Stimulated activated naive CD4-positive, alpha-beta T cell treated with Interleukin-2 at 50 U/mL for 16 hours (primary cell): Measurements from ENCODE around the gene ADGRD1.
"Not testable (repeated sequence)": the region's sequence is repeated elsewhere in the genome, so short reads cannot be mapped to it uniquely, and the experiment has no call there.

Source experiments
- DNase-seq: peaks from one replicate; lab custom pipeline; 2025; lab: John Stamatoyannopoulos, UW

The ADGRD1 gene

GRCh38 chr12:131119936-131120335 lies 166.2 kb downstream of the ADGRD1 start:
- no peak for DNase-seq

DNA sequence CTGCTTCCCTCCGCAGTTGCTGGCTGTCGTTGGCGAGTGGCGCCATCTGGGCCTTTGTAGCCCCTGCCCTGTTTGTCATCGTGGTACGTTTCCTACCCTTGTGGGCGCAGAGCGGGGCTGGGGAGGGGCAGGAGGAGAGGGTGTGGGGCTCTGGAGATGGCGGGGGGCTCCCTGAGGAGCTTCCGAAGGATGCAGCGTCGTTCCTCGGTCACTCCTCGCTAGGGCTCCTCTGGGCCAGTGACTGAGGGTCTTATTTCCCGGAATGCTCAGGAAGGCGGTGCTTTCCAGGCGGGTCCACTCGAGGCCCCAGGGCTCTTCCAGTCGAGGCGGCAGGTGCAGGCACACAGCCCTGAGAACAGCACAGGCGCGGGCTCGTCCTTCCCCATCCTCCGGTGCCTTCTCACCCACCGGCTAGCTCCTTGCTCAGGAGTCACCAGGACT lies 167.1 kb downstream of the ADGRD1 start:
- no peak for DNase-seq

- DNase-seq: no peak
These were observed 168.1 kb downstream of the ADGRD1 start for GRCh38 chr12:131121705-131122405.

DNA sequence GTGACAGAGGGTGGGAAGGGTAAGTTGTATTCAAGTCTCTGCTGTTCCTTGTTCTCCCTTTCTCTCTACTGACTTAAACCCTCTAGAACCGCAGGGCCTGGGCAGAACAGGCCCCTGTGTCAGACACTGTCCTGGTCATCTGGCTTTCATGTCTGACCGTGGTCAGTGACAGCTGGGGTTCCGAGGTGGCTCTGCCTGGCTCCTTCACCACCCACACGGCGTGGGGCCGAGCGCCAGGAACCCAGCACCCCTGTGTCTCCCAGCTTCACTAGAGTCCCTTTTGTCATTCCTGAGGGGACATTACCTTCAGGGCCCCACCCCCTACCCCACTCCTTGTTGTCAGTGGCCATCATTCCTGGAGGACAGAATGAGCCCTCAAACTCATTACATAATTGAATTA lies 168.9 kb downstream of the ADGRD1 start:
- DNase-seq: no peak

DNA sequence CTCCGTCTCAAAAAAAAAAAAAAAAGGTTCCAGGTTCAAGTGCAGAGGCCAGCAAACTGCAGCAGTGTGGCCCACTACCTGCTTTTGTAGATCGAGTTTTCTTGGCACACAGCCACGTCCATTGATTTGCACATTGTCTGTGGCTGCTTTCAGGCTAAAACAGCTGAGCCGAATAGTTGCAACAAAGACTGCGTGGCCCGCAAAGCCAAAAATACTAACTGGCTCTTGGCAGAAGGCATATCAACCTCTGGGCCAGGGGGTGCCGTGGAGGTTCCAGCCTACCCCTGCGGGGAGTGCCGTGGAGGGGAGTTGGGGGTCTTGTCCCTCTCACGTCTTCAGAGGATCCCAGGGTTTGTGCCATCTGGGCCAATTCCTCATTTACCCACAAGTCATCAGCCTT lies 170.1 kb downstream of the ADGRD1 start:
- DNase-seq: no peak

DNA sequence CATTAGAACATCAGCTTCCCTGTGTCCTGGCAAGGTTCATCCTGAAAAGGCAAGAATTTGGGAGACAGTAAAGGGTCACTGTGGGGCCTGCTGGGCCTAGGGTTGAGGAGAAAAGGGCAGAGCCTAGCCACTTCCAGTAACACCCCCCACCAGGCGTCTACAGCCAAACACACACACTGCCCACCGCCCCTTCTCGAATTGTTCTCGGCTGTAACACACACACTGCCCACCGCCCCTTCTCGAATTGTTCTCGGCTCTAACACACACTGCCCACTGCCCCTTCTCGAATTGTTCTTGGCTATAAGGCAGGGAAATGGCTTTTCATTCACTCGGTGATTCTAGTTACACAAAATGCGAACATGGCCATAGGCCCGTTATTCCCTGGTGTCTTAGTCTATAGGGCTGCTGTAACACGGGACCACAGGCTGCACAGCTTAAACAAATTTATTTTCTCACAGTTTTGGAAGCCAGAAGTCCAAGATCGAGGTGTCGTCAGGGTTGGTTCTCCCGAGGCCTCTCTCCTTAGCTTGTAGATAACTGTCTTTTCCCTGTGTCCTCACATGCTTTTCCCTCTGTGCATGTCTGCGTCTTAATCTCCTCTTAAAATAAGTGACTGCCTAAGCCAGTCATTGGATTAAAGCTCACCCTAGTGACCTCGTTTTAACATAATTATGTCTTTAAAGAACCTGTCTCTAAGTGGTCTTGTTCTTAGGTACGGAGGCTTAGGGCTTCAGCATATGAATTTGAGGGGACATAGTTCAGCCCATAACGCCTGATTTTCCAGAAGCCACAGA lies 171.0 kb downstream of the ADGRD1 start:
- DNase-seq: no peak

- no peak for DNase-seq
These were observed 173.0 kb downstream of the ADGRD1 start for GRCh38 chr12:131126662-131127173.

GRCh38 chr12:131128556-131128955 lies 174.8 kb downstream of the ADGRD1 start:
- DNase-seq: no peak

DNA sequence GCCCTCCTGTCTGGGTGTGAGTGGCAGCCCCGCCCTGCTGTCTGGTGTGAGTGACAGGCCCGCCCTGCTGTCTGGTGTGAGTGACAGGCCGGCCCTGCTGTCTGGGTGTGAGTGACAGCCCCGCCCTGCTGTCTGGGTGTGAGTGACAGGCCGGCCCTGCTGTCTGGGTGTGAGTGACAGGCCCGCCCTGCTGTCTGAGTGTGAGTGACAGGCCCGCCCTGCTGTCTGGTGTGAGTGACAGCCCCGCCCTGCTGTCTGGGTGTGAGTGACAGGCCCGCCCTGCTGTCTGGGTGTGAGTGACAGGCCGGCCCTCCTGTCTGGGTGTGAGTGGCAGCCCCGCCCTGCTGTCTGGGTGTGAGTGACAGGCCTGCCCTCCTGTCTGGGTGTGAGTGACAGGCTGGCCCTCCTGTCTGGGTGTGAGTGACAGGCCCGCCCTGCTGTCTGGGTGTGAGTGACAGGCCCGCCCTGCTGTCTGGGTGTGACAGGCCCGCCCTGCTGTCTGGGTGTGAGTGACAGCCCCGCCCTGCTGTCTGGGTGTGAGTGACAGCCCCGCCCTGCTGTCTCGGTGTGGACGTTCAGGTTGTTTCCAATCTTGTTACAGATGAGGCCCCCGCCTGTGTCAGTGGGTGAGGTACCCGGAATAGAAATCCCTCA lies 175.4 kb downstream of the ADGRD1 start:
- not testable (repeated sequence) for DNase-seq

GRCh38 chr12:131129839-131130238 lies 176.1 kb downstream of the ADGRD1 start:
- no peak for DNase-seq

DNA sequence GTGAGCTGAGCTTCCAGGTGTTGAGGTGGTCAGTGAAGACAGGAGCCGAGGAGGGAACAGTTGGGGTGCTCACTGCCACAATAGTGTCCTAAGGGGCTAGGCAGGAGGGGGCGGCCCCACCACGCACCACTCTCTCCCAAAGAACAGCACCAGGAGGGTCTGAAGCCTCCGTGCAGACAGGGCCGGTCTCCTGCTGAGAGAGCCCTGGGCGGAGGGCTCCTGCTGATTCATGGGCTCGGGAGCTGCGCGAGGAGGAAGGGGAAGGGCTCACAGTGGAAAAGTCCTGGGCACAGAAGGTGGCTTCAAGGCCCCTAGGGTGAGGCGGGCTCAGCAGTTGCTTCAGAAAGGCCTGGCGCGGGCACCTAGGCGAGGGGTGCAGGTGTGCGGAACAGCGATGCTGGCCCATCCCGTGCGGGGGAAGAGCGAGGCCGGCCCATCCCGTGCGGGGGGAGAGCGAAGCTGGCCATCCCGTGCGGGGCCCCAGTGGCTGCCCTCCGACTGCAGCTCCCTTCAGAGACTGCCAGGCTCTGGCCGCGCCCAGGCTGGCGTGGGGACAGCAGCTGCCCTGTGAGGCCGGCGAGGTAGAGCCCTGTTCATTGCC lies 176.7 kb downstream of the ADGRD1 start:
- no peak for DNase-seq

DNA sequence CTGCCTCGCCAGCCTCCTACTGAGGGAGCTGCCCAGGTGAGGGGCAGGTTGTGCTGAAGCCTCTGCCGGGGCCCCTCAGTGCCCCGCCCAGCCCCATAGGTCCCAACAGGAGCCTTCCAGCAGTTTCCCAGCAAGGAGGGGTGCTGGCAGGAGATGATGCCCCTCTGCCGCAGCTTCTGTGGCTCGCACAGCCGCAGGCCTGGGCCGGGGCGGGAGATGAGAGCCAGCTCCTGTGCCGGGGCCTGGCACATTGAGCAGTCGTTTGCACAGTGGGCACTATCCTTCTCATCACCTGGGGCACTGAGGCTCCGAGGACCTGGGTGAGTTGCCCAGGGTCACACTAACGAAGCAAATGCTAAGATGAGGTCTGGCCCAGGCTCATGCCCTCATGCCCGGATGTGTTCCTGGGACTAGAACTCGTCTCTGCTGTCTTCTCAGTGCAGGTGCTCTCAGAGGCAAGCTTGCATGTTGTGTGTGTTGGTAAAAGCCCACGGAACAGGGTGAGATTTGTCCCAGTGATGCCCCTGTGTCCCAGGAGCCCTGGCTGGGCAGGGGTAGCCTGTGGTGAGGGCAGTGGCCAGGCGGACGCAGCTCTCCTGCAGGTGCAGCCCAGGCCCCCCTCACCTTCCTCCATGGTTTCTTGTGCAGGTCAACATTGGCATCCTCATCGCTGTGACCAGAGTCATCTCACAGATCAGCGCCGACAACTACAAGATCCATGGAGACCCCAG lies 177.5 kb downstream of the ADGRD1 start:
- DNase-seq: no peak

GRCh38 chr12:131131808-131132117 lies 178.1 kb downstream of the ADGRD1 start:
- no peak for DNase-seq

- DNase-seq: peak; percentile 59
These were observed 178.6 kb downstream of the ADGRD1 start for GRCh38 chr12:131132118-131132892.

DNA sequence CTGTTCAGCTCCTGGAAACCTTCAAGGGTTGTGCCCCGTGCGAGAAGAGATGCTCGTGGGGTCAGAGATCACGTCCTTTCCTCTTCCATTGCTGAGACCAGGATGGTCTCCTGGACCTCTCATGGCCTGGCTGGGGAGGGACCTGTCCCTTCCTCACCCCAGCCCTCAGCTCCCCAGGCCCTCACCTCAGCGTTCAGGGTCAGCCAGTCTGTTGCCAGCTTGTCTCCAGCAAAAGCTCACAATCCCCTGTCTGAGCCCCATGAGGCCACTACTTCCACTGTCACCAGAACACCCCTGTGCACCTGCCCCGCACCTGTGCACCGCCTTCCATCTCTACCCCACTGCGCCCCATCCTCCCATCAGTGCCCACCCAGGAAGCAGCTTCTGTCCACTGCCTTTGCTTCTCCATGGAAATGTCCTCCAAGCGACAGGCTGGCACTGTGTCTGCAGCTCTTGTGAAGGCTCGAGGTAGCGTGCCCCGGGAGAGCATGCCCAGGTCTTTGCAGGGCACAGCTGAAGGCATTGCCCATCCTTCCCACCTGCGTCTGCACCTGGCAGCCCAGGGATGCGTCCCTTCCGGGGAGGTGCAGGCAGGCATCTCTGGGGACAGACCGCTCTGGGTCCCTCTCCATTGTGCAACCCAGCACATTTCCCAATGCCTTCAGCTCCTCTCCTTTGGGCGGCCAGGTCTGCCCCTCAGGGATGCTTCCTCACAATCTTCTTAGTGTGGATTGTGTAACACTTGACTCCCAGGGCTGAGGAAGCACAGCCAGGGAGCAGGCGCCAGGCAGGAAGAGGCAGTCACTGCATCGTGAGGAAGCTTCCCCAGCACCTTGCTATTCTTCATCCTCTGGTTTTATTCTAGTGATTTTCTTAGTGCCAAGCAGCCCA lies 179.6 kb downstream of the ADGRD1 start:
- DNase-seq: no peak

DNA sequence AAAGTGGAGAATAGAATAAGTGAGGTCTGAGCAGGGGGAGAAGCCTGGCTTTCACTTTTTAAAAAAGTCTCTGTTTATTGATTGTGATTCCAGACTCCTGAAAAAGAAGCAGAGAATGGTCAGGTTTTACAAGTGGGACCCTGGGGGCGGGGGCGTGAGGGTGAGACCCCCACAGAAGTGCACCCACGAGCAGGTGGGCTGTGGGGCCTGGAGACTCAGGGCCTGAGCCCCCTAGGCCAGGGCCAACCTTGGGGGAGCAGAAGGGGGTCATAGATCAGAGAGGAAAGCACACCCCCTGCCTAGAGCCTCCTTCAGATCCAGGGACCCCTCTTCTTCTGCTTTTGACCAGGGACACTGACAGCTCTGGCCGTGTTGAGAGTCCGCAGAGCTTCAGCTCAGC lies 180.3 kb downstream of the ADGRD1 start:
- no peak for DNase-seq

GRCh38 chr12:131134523-131135310 lies 181.0 kb downstream of the ADGRD1 start:
- DNase-seq: no peak

- no peak for DNase-seq
These were observed 181.6 kb downstream of the ADGRD1 start for GRCh38 chr12:131135311-131135785.
